ENCODE measurements around the gene SCYL3.

DNA sequence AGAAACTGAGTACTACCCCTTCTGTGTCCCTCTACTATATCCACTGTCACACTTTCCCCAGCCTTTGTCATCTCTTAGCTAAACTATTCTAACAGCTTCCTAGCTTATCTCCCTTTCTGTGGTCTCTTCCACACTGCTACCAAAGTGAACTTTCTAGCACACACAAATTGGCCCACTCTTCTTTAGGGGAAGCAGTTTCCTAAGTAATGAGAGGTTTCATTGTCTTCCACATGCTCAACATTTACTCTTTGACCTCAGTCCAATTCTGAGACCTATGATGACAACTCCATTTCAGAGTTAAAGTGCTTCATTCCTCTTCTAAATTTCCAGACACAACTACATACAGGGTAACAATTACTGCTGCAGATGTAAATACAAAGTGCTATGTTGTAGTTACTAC, 32.9 kb downstream of the SCYL3 start:
- TF ChIP-seq POLR2A (IDR thresholded peaks at IDR 0.05) (no peak), POLR2AphosphoS5 (IDR thresholded peaks at IDR 0.05) (no peak)
- TF ChIP-seq, protein P1, sequence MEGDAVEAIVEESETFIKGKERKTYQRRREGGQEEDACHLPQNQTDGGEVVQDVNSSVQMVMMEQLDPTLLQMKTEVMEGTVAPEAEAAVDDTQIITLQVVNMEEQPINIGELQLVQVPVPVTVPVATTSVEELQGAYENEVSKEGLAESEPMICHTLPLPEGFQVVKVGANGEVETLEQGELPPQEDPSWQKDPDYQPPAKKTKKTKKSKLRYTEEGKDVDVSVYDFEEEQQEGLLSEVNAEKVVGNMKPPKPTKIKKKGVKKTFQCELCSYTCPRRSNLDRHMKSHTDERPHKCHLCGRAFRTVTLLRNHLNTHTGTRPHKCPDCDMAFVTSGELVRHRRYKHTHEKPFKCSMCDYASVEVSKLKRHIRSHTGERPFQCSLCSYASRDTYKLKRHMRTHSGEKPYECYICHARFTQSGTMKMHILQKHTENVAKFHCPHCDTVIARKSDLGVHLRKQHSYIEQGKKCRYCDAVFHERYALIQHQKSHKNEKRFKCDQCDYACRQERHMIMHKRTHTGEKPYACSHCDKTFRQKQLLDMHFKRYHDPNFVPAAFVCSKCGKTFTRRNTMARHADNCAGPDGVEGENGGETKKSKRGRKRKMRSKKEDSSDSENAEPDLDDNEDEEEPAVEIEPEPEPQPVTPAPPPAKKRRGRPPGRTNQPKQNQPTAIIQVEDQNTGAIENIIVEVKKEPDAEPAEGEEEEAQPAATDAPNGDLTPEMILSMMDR (IDR thresholded peaks at IDR 0.05) = no peak
